ENCODE results near the gene TOR1AIP2. TPM values are rescaled to one million over a fixed set of nuclear protein-coding genes. Genes with fewer than 3 reads are reported as not detected.

The TOR1AIP2 gene
- 13.5 TPM for polyA plus RNA-seq (2012; ENCODE audit: insufficient read depth, insufficient read length, low read depth)

DNA sequence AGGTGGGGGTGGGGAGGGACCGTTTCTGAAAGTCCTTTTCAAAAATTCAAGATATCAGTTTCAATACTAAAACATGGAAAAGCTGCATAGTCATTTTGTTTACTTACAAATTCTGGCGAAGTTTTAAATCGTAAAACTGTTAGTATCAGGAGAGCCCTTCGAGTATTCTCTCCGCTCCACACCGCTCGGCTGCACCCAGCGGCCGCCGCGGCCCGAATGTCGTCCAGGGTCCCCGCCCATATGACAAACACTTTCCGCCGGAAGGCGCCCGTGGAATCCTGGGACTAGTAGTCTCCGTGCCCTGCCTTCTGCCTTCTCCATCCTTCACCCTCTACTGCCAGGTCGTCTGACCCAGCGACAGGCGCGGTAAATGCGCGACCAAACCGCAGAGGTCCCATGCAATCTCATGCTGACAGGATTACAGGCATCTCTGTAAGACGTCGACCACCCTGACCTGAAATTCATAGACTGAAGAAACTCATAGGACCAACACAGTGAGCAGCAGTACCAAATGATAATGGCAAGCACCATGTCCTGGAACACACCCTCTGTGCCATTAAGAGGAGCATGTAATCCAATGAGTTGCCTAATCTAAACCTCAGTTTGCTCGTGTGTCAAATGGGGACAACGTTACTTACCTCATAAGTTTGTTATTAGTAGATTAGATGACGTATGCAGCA, at the start of gene TOR1AIP2:
TOR1AIP2 (minus strand) TSS at position 218 of the 680 bp plus-strand sequence. CDS start 25,138 bp downstream, outside the sequence.
- Histone ChIP-seq H3K4me3 (ENCODE audit: low read depth, low read length) (peak within 1 kb of the TSS; percentile 92), H3K4me1 (no peaks in the 10 kb centered on the region), H3K27me3 (no peaks in the 10 kb centered on the region), H3K36me3 (peaks cover 32% of the 10 kb centered on the region), H3K9me3 (no peaks in the 10 kb centered on the region)
- TF ChIP-seq, protein P1, sequence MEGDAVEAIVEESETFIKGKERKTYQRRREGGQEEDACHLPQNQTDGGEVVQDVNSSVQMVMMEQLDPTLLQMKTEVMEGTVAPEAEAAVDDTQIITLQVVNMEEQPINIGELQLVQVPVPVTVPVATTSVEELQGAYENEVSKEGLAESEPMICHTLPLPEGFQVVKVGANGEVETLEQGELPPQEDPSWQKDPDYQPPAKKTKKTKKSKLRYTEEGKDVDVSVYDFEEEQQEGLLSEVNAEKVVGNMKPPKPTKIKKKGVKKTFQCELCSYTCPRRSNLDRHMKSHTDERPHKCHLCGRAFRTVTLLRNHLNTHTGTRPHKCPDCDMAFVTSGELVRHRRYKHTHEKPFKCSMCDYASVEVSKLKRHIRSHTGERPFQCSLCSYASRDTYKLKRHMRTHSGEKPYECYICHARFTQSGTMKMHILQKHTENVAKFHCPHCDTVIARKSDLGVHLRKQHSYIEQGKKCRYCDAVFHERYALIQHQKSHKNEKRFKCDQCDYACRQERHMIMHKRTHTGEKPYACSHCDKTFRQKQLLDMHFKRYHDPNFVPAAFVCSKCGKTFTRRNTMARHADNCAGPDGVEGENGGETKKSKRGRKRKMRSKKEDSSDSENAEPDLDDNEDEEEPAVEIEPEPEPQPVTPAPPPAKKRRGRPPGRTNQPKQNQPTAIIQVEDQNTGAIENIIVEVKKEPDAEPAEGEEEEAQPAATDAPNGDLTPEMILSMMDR (IDR thresholded peaks at IDR 0.05; ENCODE audit: low read depth, low read length), result no peak
- DNase-seq, result peak; percentile 92

DNA sequence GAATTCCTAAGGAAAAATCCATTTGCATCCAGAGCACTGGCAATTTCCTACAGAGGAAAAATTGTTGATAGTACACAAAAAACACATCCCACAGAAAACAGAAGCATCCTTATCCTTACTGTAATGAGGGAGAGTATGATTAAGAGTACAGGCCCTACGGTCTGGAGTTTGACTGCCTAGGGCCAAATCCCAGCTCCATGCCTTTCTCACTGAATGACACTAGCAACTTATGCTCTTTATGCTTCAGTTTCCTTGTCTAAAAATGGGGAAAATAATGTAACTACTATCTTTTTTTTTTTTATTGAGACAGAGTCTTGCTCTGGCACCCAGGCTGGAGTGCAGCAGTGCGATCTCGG, 49.2 kb upstream of the TOR1AIP2 start:
- H3K4me3 ChIP-seq (ENCODE audit: low read depth, low read length), result no peak overlapping the region
- no peak for DNase-seq
- no peaks in the 10 kb centered on the region for H3K27me3 ChIP-seq
- no peaks in the 10 kb centered on the region for H3K9me3 ChIP-seq
- H3K4me1 ChIP-seq, result peaks cover 7% of the 10 kb centered on the region
- no peaks in the 10 kb centered on the region for H3K36me3 ChIP-seq
- TF ChIP-seq, protein P1 (IDR thresholded peaks at IDR 0.05; ENCODE audit: low read depth, low read length), result no peak

DNA sequence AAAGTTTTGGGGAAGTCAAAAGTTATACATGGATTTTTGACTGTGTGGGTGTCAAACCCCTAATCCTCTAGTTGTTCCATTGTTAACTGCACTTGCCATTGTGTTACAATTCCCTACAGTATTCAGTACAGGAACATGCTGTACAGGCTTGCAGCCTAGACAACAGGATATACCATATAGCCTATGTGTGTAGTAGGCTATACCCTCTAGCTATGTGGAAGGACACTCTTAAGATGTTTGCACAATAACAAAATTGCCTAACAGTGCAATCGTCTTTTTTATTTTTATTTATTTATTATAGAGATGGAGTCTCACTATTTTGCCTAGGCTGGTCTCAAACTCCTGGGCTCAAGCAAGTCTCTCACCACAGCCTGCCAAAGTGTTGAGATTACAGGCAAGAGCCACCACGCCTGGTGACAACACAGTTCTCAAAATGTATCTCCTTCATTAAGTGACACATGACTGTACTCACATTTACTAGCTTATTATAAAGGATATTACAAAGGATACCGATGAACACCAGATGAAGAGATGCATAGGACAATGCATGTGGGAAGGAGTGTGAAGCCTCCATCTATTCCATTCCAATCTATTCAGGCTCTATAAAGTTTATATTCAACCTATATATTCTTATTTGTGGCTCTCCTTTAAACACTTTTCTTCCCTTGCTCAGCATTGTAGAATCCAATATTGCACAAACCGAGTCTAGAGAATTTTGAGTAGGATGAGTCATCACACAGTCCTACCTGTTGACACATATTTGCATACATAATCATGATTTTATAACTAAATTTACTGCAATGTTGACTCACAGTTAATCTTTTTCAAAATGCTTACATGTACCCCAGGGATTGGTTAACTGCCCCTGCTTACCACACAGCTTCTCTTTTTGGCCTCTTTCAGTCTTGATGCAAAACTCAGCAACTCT, 48.6 kb upstream of the TOR1AIP2 start:
- no peaks in the 10 kb centered on the region for H3K36me3 ChIP-seq
- no peak overlapping the region for H3K4me3 ChIP-seq (ENCODE audit: low read depth, low read length)
- no peaks in the 10 kb centered on the region for H3K27me3 ChIP-seq
- no peak for DNase-seq
- TF ChIP-seq, protein P1 (IDR thresholded peaks at IDR 0.05; ENCODE audit: low read depth, low read length), result no peak
- H3K9me3 ChIP-seq, result no peaks in the 10 kb centered on the region
- peaks cover 7% of the 10 kb centered on the region for H3K4me1 ChIP-seq

DNA sequence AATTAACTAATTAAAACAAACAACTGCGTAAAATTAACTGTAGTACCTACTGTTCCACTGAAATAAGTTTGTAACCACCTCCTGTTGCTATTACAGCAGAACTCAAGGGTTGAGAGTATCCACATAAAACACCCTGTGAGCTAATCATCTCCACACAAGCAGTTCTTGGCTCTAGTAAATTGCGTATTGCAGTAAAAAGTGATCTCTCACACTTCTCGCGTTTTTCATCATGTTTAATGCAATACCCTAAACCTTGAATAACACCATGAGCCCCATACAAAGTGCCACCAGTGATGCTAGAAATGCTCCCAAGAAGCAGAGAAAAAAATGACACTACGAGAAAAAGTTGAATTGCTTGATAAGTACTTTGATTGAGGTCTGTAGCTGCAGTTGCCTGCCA, 47.7 kb upstream of the TOR1AIP2 start:
- TF ChIP-seq, protein P1 (IDR thresholded peaks at IDR 0.05; ENCODE audit: low read depth, low read length), result no peak
- DNase-seq, result no peak
- Histone ChIP-seq H3K9me3 (no peaks in the 10 kb centered on the region), H3K36me3 (no peaks in the 10 kb centered on the region), H3K4me3 (ENCODE audit: low read depth, low read length) (no peak overlapping the region), H3K27me3 (no peaks in the 10 kb centered on the region), H3K4me1 (peaks cover 5% of the 10 kb centered on the region)

DNA sequence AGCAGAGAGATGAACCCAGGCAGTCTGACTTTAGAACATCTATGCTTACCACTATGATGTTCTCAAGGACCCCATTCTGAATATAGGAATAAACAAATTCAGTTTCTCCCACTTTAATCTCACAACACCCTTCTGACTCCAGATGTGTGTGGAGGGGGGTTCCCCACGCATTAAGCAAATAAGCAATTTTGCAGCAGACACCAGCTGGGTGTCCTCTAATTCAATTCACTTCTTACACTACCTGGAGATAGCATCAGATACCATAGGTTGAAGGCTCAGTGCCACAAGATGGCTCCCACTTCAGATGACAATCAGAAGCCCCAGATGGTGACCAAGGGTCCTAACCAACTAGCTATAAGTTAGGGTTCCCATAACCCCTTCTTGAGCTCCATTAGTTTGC, 46.7 kb upstream of the TOR1AIP2 start:
- Histone ChIP-seq H3K27me3 (no peaks in the 10 kb centered on the region), H3K4me1 (peaks cover 4% of the 10 kb centered on the region; the same call in 1 of the 2 replicates), H3K36me3 (no peaks in the 10 kb centered on the region; the same call in 1 of the 2 replicates), H3K9me3 (no peaks in the 10 kb centered on the region), H3K4me3 (ENCODE audit: low read depth, low read length) (no peak overlapping the region)
- no peak for DNase-seq
- TF ChIP-seq, protein P1 (IDR thresholded peaks at IDR 0.05; ENCODE audit: low read depth, low read length), result no peak

All from BE2C (cell line).